Ishikawa (cell line): ENCODE results near the gene LRRC47.

Source experiments
- CEBPB ChIP-seq: IDR thresholded peaks from 2 replicates; pipeline ENCODE4 v1.6.1; 2012
- EP300 ChIP-seq: IDR thresholded peaks from 2 replicates; pipeline ENCODE4 v1.6.1; 2012; ENCODE audit warnings: borderline replicate concordance
- FOXM1 ChIP-seq: IDR thresholded peaks from 2 replicates; pipeline ENCODE4 v1.6.1; 2012; ENCODE audit warnings: low read depth, borderline replicate concordance
- RAD21 ChIP-seq: IDR thresholded peaks from 2 replicates; pipeline ENCODE4 v1.6.1; 2012; ENCODE audit warnings: low read depth
- TAF1 ChIP-seq: IDR thresholded peaks from 2 replicates; pipeline ENCODE4 v1.6.1; 2012; ENCODE audit warnings: low read depth, mild to moderate bottlenecking
- YY1 ChIP-seq: IDR thresholded peaks from 2 replicates; pipeline ENCODE4 v1.6.1; 2012; ENCODE audit warnings: low read depth
- TF ChIP-seq, protein P1 (sequence below): IDR thresholded peaks from 2 replicates; pipeline ENCODE4 v1.6.1; 2012

DNA sequence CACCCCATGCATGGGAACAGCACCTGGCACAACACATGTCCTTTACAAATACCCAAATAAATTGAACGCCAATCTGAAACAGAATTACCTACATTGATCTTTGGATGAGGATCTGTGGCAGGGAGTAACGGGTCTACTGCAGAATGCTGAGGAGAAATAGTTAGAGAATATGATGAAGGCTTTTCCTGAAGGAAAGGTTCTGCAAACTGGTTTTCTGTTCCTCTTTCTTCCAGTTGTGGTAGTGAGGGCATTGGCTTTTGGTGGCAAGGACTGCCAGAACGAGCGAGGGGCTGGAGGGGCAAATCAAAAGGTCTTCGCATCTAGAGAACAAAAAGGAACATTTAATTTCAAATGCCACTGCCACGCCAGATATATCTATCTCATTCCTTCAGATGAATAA lies 40.9 kb upstream of the LRRC47 start:
- TF ChIP-seq TAF1 (no peak), EP300 (no peak), RAD21 (no peak), CEBPB (no peak), FOXM1 (no peak), YY1 (no peak)
- TF ChIP-seq, protein P1, sequence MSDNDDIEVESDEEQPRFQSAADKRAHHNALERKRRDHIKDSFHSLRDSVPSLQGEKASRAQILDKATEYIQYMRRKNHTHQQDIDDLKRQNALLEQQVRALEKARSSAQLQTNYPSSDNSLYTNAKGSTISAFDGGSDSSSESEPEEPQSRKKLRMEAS = no peak
